Mesenchymal stem cell (in vitro differentiated cells and primary cell): Measurements from ENCODE around the gene GJB6.

Experiments
- DNase-seq: peaks from one replicate; pipeline ENCODE4 v3.0.0-alpha.2; 2013
- H2AFZ ChIP-seq: one replicate; pipeline ENCODE4 v1.6.1; 2013; ENCODE audit warnings: low read depth, mild to moderate bottlenecking, control low read depth, inconsistent platforms, low read length, moderate library complexity
- H2AK5ac ChIP-seq: 2 replicates; pipeline ENCODE4 v1.6.1; 2013; ENCODE audit warnings: low read length, moderate library complexity, mild to moderate bottlenecking, inconsistent platforms; ENCODE audit not compliant: severe bottlenecking
- H2BK120ac ChIP-seq: one replicate; pipeline ENCODE4 v1.6.1; 2013; ENCODE audit warnings: low read depth, mild to moderate bottlenecking, inconsistent platforms, low read length, moderate library complexity
- H2BK12ac ChIP-seq, 2 experiments: one replicate each; pipeline ENCODE4 v1.6.1; 2013; ENCODE audit warnings: inconsistent platforms in 2 of 2, low read length in 2 of 2, mild to moderate bottlenecking in 2 of 2, moderate library complexity in 2 of 2, control low read depth in 1 of 2
- H2BK15ac ChIP-seq: one replicate; pipeline ENCODE4 v1.6.1; 2013; ENCODE audit warnings: mild to moderate bottlenecking, low read depth, inconsistent platforms; ENCODE audit not compliant: poor library complexity, severe bottlenecking
- H2BK5ac ChIP-seq: 2 replicates; pipeline ENCODE4 v1.6.1; 2013; ENCODE audit warnings: low read depth, mild to moderate bottlenecking, low read length, control low read depth, inconsistent platforms; ENCODE audit not compliant: poor library complexity, severe bottlenecking
- H3K14ac ChIP-seq, 2 experiments: one replicate each; pipeline ENCODE4 v1.6.1; 2013; ENCODE audit warnings: inconsistent platforms in 2 of 2, low read length in 2 of 2, control low read depth in 1 of 2, mild to moderate bottlenecking in 1 of 2, moderate library complexity in 1 of 2
- H3K18ac ChIP-seq, 2 experiments: one replicate each; pipeline ENCODE4 v1.6.1; 2013; ENCODE audit warnings: inconsistent platforms in 2 of 2, low read length in 2 of 2, control low read depth in 1 of 2, low read depth in 1 of 2, mild to moderate bottlenecking in 1 of 2
- H3K23ac ChIP-seq, 2 experiments: one replicate each; pipeline ENCODE4 v1.6.1; 2013; ENCODE audit warnings: inconsistent platforms in 2 of 2, low read length in 2 of 2, mild to moderate bottlenecking in 2 of 2, moderate library complexity in 2 of 2, control low read depth in 1 of 2
- H3K27ac ChIP-seq: 2 replicates; pipeline ENCODE4 v1.5.1; 2013; ENCODE audit warnings: mild to moderate bottlenecking, moderate library complexity, low read length, control low read depth, inconsistent platforms; ENCODE audit not compliant: poor library complexity, severe bottlenecking
- H3K27me3 ChIP-seq, 2 experiments: 2 replicates each; pipeline versions ENCODE4 v1.6.1 to v1.7.0; 2013; ENCODE audit warnings: low read length in 2 of 2, mild to moderate bottlenecking in 2 of 2, moderate library complexity in 2 of 2, control low read depth in 1 of 2, inconsistent platforms in 1 of 2; ENCODE audit not compliant: control insufficient read depth in 1 of 2, insufficient read depth in 1 of 2
- H3K36me3 ChIP-seq, 2 experiments: 2 replicates each; pipeline versions ENCODE4 v1.6.1 to v1.7.0; 2013; ENCODE audit warnings: low read length in 2 of 2, control low read depth in 1 of 2, inconsistent platforms in 1 of 2, low read depth in 1 of 2, mild to moderate bottlenecking in 1 of 2; ENCODE audit not compliant: insufficient read depth in 2 of 2, control insufficient read depth in 1 of 2
- H3K4ac ChIP-seq, 2 experiments: one replicate each; pipeline ENCODE4 v1.6.1; 2013; ENCODE audit warnings: inconsistent platforms in 2 of 2, low read length in 2 of 2, mild to moderate bottlenecking in 2 of 2, moderate library complexity in 2 of 2, control low read depth in 1 of 2, low read depth in 1 of 2
- H3K4me1 ChIP-seq: 2 replicates; pipeline ENCODE4 v1.6.1; 2013; ENCODE audit warnings: low read depth, low read length, control low read depth; ENCODE audit not compliant: control insufficient read depth, insufficient read depth
- H3K4me2 ChIP-seq: 2 replicates; pipeline ENCODE4 v1.6.1; 2013; ENCODE audit warnings: low read length, mild to moderate bottlenecking, inconsistent platforms; ENCODE audit not compliant: poor library complexity, severe bottlenecking
- H3K4me3 ChIP-seq, 2 experiments: 2 replicates each; pipeline versions ENCODE4 v1.5.1 to v1.7.0; 2013; ENCODE audit warnings: low read length in 2 of 2, mild to moderate bottlenecking in 2 of 2, control low read depth in 1 of 2, low read depth in 1 of 2; ENCODE audit not compliant: insufficient read depth in 1 of 2
- H3K79me1 ChIP-seq: replicated peaks from 2 replicates; pipeline ENCODE4 v1.6.1; 2013; ENCODE audit warnings: mild to moderate bottlenecking, control low read depth, low read length, inconsistent platforms; ENCODE audit not compliant: poor library complexity, severe bottlenecking
- H3K9ac ChIP-seq: 2 replicates; pipeline ENCODE4 v1.7.0; 2013; ENCODE audit warnings: mild to moderate bottlenecking, low read length, moderate library complexity
- H3K9me3 ChIP-seq: 2 replicates; pipeline ENCODE4 v1.7.0; 2013; ENCODE audit warnings: mild to moderate bottlenecking, low read length; ENCODE audit not compliant: control insufficient read depth
- H4K8ac ChIP-seq: one replicate; pipeline ENCODE4 v1.6.1; 2013; ENCODE audit warnings: inconsistent platforms, mild to moderate bottlenecking, low read length, moderate library complexity
- H4K91ac ChIP-seq: one replicate; pipeline ENCODE4 v1.6.1; 2013; ENCODE audit warnings: mild to moderate bottlenecking, low read length, inconsistent platforms
- WGBS: methylation state at CpG from one replicate; pipeline ENCODE4 v1.1.7; 2013; ENCODE audit warnings: mixed read lengths; 5-methylcytosine and 5-hydroxymethylcytosine counted together

GJB6 gene

GRCh38 chr13:20193162-20193906 lies 38.8 kb downstream of the GJB6 start:
- H3K4me1 ChIP-seq, result peaks cover 28% of the 10 kb centered on the region

GRCh38 chr13:20192836-20193161 lies 39.3 kb downstream of the GJB6 start, which contains the start of gene GJB2:
TSS of gene GJB2 (minus strand) at chr13:20192938. CDS start at chr13:20189581, 3,357 bp downstream.
- Histone ChIP-seq H2BK12ac (no peak within 1 kb of the TSS), H2BK15ac (no peak within 1 kb of the TSS), H3K4ac (no peak within 1 kb of the TSS), H3K18ac (no peak within 1 kb of the TSS), H4K8ac (no peak within 1 kb of the TSS), H3K27me3 (peaks cover 31 to 32% of the 10 kb centered on the region in 2 experiments), H2BK120ac (no peak within 1 kb of the TSS), H3K4me1 (peaks cover 28% of the 10 kb centered on the region), H2AFZ (no peak within 1 kb of the TSS), H2BK5ac (no peak within 1 kb of the TSS), H3K9ac (peak within 1 kb of the TSS; percentile 61), H2AK5ac (no peak within 1 kb of the TSS), H3K36me3 (peaks cover 0 to 5% of the 10 kb centered on the region in 2 experiments), H3K23ac (peak within 1 kb of the TSS in 1 of 2 experiments; percentile 63), H3K9me3 (no peaks in the 10 kb centered on the region), H3K27ac (no peak within 1 kb of the TSS), H3K79me1 (no peaks in the 10 kb centered on the region), H3K14ac (no peak within 1 kb of the TSS), H3K4me3 (peak within 1 kb of the TSS; percentile 64 to 79), H4K91ac (no peak within 1 kb of the TSS), H3K4me2 (peak within 1 kb of the TSS; percentile 96)
- 1% methylated on average over 14 of the region's 39 CpGs for WGBS
- no peak for DNase-seq

More at GRCh38 chr13:20193162-20193906, 38.8 kb downstream of the GJB6 start:
- no peak overlapping the region for H2BK120ac ChIP-seq
- 4% methylated on average over 45 of the region's 53 CpGs for WGBS
- peak overlapping the region; percentile 96 for H3K4me2 ChIP-seq
- H3K79me1 ChIP-seq, result no peaks in the 10 kb centered on the region
- H3K18ac ChIP-seq, result no peak overlapping the region
- no peak overlapping the region for H2BK15ac ChIP-seq
- H4K91ac ChIP-seq, result no peak overlapping the region
- no peak overlapping the region for H2AK5ac ChIP-seq
- H3K9me3 ChIP-seq, result no peaks in the 10 kb centered on the region
- no peak overlapping the region for H4K8ac ChIP-seq
- peaks cover 31 to 32% of the 10 kb centered on the region in 2 experiments for H3K27me3 ChIP-seq
- H3K4me3 ChIP-seq, result peak overlapping the region; percentile 64 to 74
- H2BK5ac ChIP-seq, result no peak overlapping the region
- H3K27ac ChIP-seq, result no peak overlapping the region
- H3K4ac ChIP-seq, result no peak overlapping the region
- H3K9ac ChIP-seq, result peak overlapping the region; percentile 44
- H3K36me3 ChIP-seq, result peaks cover 0 to 5% of the 10 kb centered on the region in 2 experiments
- DNase-seq, result no peak
- no peak overlapping the region for H2BK12ac ChIP-seq
- H2AFZ ChIP-seq, result no peak overlapping the region
- no peak overlapping the region for H3K23ac ChIP-seq
- no peak overlapping the region for H3K14ac ChIP-seq

- H3K4me1 ChIP-seq, result peaks cover 28% of the 10 kb centered on the region
- H3K9me3 ChIP-seq, result no peaks in the 10 kb centered on the region
- H3K27ac ChIP-seq, result no peak overlapping the region
- no peak overlapping the region for H3K18ac ChIP-seq
- H3K4me2 ChIP-seq, result peak overlapping the region; percentile 96
- no peak overlapping the region for H2BK120ac ChIP-seq
- H2BK15ac ChIP-seq, result no peak overlapping the region
- H2BK12ac ChIP-seq, result no peak overlapping the region
- peak; percentile 24 for DNase-seq
- H4K8ac ChIP-seq, result no peak overlapping the region
- H3K4me3 ChIP-seq, result peak overlapping the region; percentile 64 to 79
- peaks cover 31 to 32% of the 10 kb centered on the region in 2 experiments for H3K27me3 ChIP-seq
- H2AK5ac ChIP-seq, result no peak overlapping the region
- no peak overlapping the region for H4K91ac ChIP-seq
- peaks cover 0 to 5% of the 10 kb centered on the region in 2 experiments for H3K36me3 ChIP-seq
- H3K9ac ChIP-seq, result peak overlapping the region; percentile 61
- H3K4ac ChIP-seq, result no peak overlapping the region
- no peaks in the 10 kb centered on the region for H3K79me1 ChIP-seq
- no peak overlapping the region for H3K23ac ChIP-seq
- WGBS, result 2% methylated on average over 60 of the region's 73 CpGs
- H2AFZ ChIP-seq, result no peak overlapping the region
- no peak overlapping the region for H3K14ac ChIP-seq
- H2BK5ac ChIP-seq, result no peak overlapping the region
Observed at GRCh38 chr13:20192158-20192835, 39.8 kb downstream of the GJB6 start.
